22Rv1 (cell line): ENCODE data around the gene TMEM219.

ENCODE experiments used
- H3K27ac ChIP-seq: fragments of 450-650 bp; 2 replicates; pipeline ENCODE4 v1.5.1; 2017
- CTCF ChIP-seq: fragments of 450-650 bp; IDR thresholded peaks from 2 replicates; pipeline ENCODE4 v1.5.1; 2017; ENCODE audit warnings: mild to moderate bottlenecking
- ZFX ChIP-seq: fragments of 450-650 bp; IDR thresholded peaks from 2 replicates; pipeline ENCODE4 v1.6.1; 2017; ENCODE audit warnings: antibody characterized with exemption, borderline replicate concordance

Gene TMEM219

GRCh38 chr16:29972500-29972899, 10.6 kb downstream of the TMEM219 start:
- TF ChIP-seq CTCF (no peak), ZFX (no peak)
- H3K27ac ChIP-seq: peak overlapping the region; percentile 84

GRCh38 chr16:29972992-29973383, 11.1 kb downstream of the TMEM219 start:
- no peak for TF ChIP-seq ZFX
- TF ChIP-seq CTCF: no peak
- peak overlapping the region; percentile 84 for H3K27ac ChIP-seq

- peak within 1 kb of the TSS; percentile 84 for H3K27ac ChIP-seq
- TF ChIP-seq ZFX: no peak
- no peak for TF ChIP-seq CTCF
Observed at GRCh38 chr16:29973384-29974246, 11.7 kb downstream of the TMEM219 start, which contains the start of gene TAOK2. TAOK2 (plus strand) TSS chr16:29973868; CDS start chr16:29977773, 3,905 bp downstream.

GRCh38 chr16:29974291-29975133, 12.6 kb downstream of the TMEM219 start:
- peak overlapping the region; percentile 84 for H3K27ac ChIP-seq
- TF ChIP-seq CTCF (no peak), ZFX (no peak)

- no peak for TF ChIP-seq CTCF
- TF ChIP-seq ZFX: no peak
- H3K27ac ChIP-seq: peak overlapping the region; percentile 84; the same call in 1 of the 2 replicates
Observed at GRCh38 chr16:29975134-29975538, 13.3 kb downstream of the TMEM219 start.

GRCh38 chr16:29975811-29976511, 14.1 kb downstream of the TMEM219 start:
- TF ChIP-seq CTCF (no peak), ZFX (no peak)
- H3K27ac ChIP-seq: peak overlapping the region; percentile 84; the same call in 1 of the 2 replicates
